Neural progenitor cell (in vitro differentiated cells): ENCODE measurements around the gene SETDB2.

Experiments used
- EZH2phosphoT487 ChIP-seq: fragments of 200-600 bp; sonication (generic); IDR thresholded peaks from 2 replicates; pipeline ENCODE4 v1.6.1; 2017; ENCODE audit warnings: antibody characterized with exemption
- TF ChIP-seq, protein P1 (sequence below): fragments of 200-600 bp; sonication (generic); IDR thresholded peaks from 2 replicates; pipeline ENCODE4 v1.5.1; 2017; ENCODE audit warnings: antibody characterized with exemption, mild to moderate bottlenecking

DNA sequence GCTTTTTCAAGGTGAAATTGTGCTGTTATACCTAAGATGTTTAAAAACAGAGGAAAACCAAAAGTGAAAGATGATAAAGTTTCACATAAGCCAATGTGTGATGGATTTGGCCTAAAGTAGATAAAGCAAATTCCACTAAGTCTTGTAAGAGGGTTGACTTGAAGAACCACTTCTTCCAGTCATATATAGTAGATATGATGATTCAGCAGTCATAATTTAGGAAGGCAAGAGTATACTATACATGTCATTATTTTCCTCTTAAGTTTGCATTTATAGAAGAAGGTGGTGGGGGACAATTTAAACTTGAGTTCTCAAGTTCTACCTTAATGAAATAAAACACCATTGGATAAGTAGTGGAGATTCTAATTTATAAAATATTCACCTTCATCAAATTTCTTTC, 88.9 kb downstream of the SETDB2 start:
- TF ChIP-seq, protein P1, sequence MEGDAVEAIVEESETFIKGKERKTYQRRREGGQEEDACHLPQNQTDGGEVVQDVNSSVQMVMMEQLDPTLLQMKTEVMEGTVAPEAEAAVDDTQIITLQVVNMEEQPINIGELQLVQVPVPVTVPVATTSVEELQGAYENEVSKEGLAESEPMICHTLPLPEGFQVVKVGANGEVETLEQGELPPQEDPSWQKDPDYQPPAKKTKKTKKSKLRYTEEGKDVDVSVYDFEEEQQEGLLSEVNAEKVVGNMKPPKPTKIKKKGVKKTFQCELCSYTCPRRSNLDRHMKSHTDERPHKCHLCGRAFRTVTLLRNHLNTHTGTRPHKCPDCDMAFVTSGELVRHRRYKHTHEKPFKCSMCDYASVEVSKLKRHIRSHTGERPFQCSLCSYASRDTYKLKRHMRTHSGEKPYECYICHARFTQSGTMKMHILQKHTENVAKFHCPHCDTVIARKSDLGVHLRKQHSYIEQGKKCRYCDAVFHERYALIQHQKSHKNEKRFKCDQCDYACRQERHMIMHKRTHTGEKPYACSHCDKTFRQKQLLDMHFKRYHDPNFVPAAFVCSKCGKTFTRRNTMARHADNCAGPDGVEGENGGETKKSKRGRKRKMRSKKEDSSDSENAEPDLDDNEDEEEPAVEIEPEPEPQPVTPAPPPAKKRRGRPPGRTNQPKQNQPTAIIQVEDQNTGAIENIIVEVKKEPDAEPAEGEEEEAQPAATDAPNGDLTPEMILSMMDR = no peak
- TF ChIP-seq EZH2phosphoT487 = no peak
